Testis (tissue), 2 donors: ENCODE results near the gene IL16.

Experiments
- CTCF ChIP-seq, 3 experiments: fragments of 450-650 bp in 2 of 3; fragments of 200-600 bp in 1 of 3; sonication (generic) in 1 of 3; IDR thresholded peaks; one replicate each; pipeline ENCODE4 v1.5.1; 2016 to 2019; ENCODE audit warnings: antibody characterized with exemption in 3 of 3, mild to moderate bottlenecking in 2 of 3, moderate library complexity in 1 of 3
- POLR2A ChIP-seq: fragments of 450-650 bp; IDR thresholded peaks from one replicate; pipeline ENCODE4 v1.6.1; 2017; ENCODE audit warnings: antibody characterized with exemption, mild to moderate bottlenecking, moderate library complexity

- TF ChIP-seq POLR2A (no peak), CTCF (IDR thresholded peaks at IDR 0.05) (no peak)
These were observed 159.6 kb downstream of the IL16 start for GRCh38 chr15:81356252-81356651.
